ENCODE measurements around the gene MYO1A.
A peak's percentile ranks its signal among the peaks of the same experiment; 100 is the strongest.

The MYO1A gene

DNA sequence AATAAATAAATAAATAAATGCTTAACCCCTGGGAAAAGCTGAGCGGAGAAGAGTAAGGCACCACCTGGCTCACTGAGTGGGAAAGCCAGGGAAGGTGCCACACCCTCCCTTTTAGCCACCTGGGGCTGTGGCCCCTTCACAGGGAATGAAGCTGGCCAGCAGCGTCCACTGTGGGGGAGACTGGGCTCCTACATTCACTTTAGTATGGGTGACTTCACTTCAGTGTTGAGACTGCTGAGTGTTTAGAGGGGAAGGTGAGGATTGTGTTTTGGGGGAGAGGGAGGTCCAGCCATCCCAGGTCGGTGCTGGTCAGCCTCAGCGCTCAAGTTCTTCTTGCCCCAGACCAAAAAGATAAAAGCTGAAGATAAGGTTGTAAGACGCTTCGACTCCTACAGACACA is 40.6 kb upstream of the MYO1A start:
- TF ChIP-seq, protein P1, sequence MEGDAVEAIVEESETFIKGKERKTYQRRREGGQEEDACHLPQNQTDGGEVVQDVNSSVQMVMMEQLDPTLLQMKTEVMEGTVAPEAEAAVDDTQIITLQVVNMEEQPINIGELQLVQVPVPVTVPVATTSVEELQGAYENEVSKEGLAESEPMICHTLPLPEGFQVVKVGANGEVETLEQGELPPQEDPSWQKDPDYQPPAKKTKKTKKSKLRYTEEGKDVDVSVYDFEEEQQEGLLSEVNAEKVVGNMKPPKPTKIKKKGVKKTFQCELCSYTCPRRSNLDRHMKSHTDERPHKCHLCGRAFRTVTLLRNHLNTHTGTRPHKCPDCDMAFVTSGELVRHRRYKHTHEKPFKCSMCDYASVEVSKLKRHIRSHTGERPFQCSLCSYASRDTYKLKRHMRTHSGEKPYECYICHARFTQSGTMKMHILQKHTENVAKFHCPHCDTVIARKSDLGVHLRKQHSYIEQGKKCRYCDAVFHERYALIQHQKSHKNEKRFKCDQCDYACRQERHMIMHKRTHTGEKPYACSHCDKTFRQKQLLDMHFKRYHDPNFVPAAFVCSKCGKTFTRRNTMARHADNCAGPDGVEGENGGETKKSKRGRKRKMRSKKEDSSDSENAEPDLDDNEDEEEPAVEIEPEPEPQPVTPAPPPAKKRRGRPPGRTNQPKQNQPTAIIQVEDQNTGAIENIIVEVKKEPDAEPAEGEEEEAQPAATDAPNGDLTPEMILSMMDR (IDR thresholded peaks at IDR 0.05; ENCODE audit: low read depth, low read length), result no peak

DNA sequence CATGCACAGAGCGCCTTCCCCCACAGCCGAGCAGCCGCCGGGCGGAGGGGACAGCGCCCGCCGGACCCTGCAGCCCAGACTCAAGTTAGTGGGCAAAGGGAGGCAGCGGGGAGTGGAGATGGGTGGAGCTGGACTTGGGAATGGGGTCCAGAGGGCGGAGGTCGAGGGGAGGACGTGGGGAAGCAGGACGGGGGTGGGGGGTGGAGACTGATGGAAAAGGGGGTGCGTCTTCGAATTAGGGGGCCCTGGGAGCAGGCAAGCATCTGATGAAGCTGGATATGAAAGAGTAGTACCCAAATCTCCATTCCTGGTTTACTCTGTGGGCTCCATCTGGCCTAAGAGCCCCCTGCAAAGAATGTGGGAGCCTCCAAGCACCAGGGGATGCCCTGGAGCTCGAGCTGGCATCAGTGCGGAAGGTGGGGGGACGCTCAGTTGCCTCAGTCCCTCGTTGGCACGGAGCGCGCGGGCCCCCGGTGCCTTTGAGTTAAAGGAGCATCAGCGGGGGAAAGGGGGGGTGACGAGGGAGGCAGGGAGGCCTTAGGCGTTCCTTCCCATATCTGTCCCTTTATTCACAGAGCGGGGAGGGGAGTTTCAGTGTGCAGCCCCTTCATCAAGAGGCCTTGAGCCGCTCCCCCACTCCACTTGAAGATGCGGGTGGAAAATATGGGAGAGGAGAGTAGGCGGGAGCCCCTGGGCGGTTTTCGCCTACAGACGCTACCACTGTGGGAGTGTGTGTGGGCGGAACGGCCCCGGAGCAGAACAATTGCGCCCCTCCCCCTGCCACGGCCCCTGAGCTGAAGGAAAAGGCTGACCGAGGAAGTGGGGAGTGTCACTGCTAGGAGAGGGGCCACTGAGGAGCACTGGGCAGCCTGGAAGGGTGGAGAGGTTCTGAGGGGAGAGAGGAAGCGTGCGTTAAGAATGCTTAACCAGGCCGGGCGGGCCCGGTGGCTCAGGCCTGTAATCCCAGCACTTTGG is 39.6 kb upstream of the MYO1A start:
- DNase-seq (ENCODE audit: extremely low read depth, low read depth), result no peak
- TF ChIP-seq, protein P1 (IDR thresholded peaks at IDR 0.05; ENCODE audit: low read depth, low read length), result no peak

More for the DNA sequence above, 40.6 kb upstream of the MYO1A start:
- no peak for DNase-seq (ENCODE audit: extremely low read depth, low read depth)

DNA sequence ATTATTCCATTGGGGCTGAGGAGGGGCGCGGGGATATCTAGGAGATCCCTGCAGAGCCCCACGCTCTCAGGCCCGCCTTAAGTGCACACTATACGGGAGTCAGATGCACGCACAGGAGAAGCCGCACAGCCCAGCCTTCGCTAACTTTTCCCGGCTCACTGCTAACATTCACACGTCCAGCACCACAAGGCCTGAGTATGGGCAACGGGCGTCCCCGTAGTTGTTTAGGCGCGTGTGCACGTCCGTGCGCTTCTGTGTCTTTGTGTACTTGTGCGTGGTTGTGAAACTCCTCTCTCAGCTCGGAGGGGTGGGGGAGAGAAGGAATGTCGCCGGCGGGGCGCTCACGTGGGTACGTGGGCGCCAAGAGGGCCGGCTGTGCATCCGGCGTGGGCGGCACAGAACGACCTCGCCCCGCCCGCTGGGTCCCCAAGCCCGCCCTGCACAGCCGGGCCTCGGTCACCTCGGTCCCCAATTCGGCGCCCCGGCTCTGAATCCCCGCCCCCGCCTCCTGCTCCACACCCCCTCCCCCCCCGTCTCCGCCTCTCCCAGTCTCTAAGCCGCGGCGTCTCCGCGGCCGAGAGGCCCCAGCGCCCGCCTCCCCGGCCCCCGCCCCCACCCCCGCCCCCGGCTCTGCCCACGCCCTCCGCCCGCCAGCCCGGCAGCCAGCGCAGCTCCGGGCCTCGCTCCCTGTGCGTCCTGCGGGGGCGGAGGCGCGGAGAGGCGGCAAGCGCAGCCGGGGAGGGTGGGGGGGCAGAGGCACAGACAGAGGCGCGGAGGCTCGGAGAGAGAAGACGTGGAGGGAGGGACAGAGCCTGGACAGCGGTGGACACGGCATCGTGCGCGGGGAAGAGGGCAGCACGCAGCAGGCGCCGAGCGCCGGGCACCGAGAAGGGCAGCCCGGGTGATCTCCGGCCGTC is 38.7 kb upstream of the MYO1A start, which contains the start of gene NAB2:
NAB2 (plus strand) TSS at position 761 of the 917 bp plus-strand sequence. CDS start 158 bp downstream, outside the sequence.
- peak; percentile 96 for DNase-seq (ENCODE audit: extremely low read depth, low read depth)
- TF ChIP-seq, protein P1 (IDR thresholded peaks at IDR 0.05; ENCODE audit: low read depth, low read length), result no peak

DNA sequence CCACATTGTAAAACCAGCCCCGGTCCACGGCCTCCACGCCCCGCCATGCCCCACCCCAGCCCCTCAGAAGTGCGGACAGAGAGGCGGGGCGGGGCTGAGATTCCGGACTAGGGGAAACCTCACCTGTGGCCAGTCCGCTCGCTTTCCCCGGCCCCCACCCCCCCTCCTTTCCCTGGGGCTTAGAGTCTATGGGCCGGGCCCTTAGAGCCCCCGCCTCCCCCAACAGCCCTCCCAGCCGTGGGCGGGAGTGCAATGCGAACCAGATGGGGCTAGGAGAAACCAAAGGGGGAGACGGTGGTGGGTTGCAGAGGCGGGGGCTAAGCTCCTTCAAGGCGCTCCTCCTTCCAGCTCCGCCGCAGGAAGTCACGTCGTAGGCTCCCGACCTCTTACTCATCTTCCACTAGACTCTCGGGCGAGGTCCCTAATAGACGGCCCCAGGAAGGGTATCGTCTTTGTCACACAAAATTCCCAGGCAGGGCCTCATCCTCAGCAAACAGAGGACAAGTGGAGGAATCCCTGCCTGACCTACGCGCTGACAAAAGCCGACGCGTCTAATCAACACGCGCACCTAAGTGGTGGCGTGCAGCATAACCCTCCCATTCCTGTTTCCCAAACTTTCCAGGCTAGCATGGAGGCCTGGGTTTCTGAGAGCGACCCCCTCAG is 37.9 kb upstream of the MYO1A start:
- DNase-seq (ENCODE audit: extremely low read depth, low read depth), result peak; percentile 95
- TF ChIP-seq, protein P1 (IDR thresholded peaks at IDR 0.05; ENCODE audit: low read depth, low read length), result no peak

DNA sequence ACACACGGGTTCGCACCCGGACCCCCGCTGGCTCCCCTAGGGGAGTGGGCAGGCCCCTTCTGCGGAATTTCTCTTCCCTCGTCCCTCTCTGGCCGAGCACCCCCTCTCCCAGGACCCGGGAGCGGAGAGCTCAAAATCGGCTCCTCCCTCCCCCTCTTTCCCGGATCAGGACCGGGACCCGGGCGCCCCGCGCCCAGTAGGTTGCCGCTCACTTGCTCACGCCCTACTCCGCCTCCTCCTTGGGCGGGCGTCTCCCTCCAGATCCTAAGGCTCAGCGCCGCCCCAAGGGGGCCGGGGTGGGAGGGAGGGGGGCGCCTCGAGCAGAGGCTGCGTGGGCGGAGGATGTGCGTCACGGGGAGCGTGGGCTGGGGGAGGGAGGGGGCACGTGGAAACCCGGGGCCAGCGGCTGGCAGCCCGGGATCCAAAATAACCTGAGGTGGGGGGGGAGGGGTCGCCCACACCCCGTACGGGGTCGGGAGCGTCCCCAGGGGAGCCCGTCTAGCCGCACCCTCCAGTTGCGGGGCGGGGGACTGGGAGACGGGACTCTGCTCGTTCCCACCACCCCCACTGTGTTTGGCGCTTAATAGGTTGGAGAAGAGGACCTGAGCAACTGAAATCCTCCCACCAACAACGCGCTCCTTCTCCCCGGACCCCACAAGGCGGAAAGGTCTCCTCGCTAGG is 37.2 kb upstream of the MYO1A start:
- peak; percentile 80 for DNase-seq (ENCODE audit: extremely low read depth, low read depth)

DNA sequence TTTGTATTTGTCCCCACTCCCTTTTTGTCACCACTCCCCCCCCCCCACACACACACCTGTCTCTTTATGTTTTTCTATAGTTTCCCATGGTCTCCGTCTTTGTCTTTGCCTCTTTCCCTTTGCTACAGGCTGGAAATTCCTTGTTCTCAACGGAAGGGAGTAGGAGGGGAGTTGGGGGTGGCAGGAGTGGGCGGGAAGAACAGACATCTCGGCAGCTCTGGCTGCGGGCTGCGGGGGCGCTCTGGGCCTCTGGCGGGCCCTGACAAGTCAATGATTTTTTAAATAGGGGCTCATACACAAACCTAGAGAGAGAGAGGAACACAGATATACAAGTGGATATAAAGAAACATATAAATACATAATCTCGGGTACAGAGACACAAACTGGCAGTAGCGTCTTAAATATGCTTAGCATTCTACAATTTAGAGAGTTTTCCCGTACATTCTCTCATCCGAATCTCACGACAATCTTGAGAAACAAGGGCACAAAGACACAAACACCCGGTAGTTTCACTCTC is 36.6 kb upstream of the MYO1A start:
- no peak for DNase-seq (ENCODE audit: extremely low read depth, low read depth)

More for the DNA sequence above, 37.2 kb upstream of the MYO1A start:
- TF ChIP-seq, protein P1 (IDR thresholded peaks at IDR 0.05; ENCODE audit: low read depth, low read length), result no peak

More for the DNA sequence above, 36.6 kb upstream of the MYO1A start:
- TF ChIP-seq, protein P1 (IDR thresholded peaks at IDR 0.05; ENCODE audit: low read depth, low read length), result peak; percentile 49
